ENCODE measurements around the gene NGRN.
A peak's percentile ranks its signal among the peaks of the same experiment; 100 is the strongest.

NGRN gene, protein sequence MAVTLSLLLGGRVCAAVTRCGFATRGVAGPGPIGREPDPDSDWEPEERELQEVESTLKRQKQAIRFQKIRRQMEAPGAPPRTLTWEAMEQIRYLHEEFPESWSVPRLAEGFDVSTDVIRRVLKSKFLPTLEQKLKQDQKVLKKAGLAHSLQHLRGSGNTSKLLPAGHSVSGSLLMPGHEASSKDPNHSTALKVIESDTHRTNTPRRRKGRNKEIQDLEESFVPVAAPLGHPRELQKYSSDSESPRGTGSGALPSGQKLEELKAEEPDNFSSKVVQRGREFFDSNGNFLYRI

GRCh38 chr15:90265271-90266060, at the start of gene NGRN:
NGRN (plus strand) TSS chr15:90265672; CDS start chr15:90265713, 41 bp downstream.
- peak; percentile 93 for DNase-seq (ENCODE audit: low read depth)

- no peak for DNase-seq (ENCODE audit: low read depth)
Observed at GRCh38 chr15:90217671-90218394, 47.6 kb upstream of the NGRN start.

- no peak for DNase-seq (ENCODE audit: low read depth)
Observed at GRCh38 chr15:90219421-90220141, 45.9 kb upstream of the NGRN start.

- DNase-seq (ENCODE audit: low read depth) = peak; percentile 73
Observed at GRCh38 chr15:90221246-90221900, 44.1 kb upstream of the NGRN start.

GRCh38 chr15:90222547-90222946, 42.9 kb upstream of the NGRN start:
- DNase-seq (ENCODE audit: low read depth) = no peak

DNA sequence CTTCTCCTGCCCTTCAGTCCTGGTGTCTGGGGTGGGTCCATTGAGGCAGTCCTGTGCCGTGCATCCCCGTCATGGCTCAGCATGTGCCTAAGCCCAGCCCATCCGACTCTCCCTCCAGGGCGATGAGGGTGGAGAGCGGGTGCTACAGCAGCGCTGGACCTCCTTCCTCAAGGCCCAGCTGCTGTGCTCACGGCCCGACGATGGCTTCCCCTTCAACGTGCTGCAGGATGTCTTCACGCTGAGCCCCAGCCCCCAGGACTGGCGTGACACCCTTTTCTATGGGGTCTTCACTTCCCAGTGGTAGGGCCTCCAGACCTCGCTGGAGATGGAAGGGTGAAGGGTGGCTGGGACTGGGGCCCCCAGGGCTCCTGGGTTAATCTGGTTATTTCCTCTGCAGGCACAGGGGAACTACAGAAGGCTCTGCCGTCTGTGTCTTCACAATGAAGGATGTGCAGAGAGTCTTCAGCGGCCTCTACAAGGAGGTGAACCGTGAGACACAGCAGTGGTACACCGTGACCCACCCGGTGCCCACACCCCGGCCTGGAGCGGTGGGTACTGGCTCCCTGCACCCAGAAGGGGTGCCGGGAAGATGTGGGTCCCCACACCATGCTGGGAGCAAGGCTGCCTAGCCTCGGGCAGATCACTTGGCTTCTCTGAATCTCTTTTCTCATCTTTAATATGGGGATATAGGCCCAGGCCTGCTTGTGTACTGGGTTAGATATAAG, 41.9 kb upstream of the NGRN start:
- no peak for DNase-seq (ENCODE audit: low read depth)

DNA sequence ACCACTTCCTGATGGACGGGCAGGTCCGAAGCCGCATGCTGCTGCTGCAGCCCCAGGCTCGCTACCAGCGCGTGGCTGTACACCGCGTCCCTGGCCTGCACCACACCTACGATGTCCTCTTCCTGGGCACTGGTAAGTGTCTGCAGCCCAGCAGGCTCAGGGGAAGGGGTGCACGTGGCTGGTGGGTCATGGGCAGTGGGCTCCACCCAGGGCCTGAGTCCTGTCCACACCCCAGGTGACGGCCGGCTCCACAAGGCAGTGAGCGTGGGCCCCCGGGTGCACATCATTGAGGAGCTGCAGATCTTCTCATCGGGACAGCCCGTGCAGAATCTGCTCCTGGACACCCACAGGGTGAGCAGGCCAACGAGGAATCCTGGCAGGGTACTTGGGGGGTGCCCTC, 40.4 kb upstream of the NGRN start:
- no peak for DNase-seq (ENCODE audit: low read depth)

DNA sequence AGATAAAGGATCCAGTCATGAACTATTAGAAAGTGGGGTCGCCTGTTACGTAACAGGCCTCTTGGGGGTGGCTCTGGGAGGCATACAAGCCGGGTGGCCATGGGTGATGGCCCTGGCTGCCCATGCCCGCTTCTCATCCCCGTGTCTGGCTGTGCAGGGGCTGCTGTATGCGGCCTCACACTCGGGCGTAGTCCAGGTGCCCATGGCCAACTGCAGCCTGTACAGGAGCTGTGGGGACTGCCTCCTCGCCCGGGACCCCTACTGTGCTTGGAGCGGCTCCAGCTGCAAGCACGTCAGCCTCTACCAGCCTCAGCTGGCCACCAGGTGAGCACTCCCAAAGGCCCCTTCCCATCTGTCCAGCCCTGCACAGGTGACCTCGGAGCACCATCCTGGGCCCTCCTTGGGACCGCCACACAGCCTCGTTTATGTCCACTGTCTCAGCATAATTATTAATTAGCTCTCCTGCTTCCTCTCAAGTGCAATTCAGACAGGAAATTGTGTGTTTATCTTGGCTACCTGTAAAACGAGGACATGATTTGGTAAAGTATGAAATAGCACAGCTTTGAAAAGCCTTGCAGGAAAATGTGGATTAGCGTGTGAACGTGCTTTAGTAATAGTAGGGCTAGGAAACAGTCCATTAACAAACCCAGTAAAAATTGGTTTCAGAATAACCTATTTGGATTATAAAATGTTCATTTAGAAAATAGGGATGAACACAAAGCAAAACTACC, 39.8 kb upstream of the NGRN start:
- DNase-seq (ENCODE audit: low read depth) = no peak

DNA sequence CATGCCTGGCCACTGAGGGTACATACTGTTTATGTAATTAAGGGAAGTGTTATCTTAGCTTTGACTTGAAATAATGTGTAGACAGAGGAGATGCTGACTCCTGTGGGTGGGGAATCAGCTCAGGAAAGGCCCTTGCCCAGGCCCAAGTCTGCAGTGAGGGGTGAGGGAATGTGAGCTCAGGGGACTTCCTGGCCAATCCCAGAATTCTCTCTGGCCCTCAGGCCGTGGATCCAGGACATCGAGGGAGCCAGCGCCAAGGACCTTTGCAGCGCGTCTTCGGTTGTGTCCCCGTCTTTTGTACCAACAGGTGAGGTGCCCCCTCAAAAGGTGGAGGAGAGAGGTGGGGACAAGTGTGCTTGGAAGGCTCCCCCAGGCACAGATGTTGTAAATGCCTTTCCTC, 38.1 kb upstream of the NGRN start:
- no peak for DNase-seq (ENCODE audit: low read depth)

DNA sequence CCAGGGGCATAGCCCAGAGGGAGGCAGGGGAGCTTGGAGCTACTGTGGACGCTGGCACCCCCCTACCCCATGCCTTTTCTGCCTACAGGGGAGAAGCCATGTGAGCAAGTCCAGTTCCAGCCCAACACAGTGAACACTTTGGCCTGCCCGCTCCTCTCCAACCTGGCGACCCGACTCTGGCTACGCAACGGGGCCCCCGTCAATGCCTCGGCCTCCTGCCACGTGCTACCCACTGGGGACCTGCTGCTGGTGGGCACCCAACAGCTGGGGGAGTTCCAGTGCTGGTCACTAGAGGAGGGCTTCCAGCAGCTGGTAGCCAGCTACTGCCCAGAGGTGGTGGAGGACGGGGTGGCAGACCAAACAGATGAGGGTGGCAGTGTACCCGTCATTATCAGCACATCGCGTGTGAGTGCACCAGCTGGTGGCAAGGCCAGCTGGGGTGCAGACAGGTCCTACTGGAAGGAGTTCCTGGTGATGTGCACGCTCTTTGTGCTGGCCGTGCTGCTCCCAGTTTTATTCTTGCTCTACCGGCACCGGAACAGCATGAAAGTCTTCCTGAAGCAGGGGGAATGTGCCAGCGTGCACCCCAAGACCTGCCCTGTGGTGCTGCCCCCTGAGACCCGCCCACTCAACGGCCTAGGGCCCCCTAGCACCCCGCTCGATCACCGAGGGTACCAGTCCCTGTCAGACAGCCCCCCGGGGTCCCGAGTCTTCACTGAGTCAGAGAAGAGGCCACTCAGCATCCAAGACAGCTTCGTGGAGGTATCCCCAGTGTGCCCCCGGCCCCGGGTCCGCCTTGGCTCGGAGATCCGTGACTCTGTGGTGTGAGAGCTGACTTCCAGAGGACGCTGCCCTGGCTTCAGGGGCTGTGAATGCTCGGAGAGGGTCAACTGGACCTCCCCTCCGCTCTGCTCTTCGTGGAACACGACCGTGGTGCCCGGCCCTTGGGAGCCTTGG, 37.4 kb upstream of the NGRN start:
- DNase-seq (ENCODE audit: low read depth) = no peak

DNA sequence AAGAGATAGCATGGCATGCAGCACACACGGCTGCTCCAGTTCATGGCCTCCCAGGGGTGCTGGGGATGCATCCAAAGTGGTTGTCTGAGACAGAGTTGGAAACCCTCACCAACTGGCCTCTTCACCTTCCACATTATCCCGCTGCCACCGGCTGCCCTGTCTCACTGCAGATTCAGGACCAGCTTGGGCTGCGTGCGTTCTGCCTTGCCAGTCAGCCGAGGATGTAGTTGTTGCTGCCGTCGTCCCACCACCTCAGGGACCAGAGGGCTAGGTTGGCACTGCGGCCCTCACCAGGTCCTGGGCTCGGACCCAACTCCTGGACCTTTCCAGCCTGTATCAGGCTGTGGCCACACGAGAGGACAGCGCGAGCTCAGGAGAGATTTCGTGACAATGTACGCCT, 36.5 kb upstream of the NGRN start:
- no peak for DNase-seq (ENCODE audit: low read depth)

DNA sequence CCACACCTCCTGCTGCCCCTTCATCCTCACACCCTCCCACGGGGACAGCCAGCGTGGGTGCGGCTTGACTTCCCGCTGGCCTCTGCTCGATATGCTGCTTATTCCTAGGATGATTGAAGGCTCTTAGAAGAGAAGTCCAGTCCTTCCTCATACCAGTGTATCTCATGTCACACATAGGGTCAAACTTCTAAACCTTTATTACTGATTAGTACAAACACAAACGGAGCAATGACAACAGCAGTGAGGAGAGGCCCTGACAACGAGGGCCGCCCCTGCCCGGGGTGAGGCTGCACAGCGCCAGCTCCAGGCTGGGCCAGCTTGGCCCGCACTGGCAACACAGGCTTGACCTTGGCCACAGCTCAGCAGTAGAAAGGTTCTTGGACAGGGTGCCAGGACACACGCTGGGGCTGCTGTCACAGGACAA, 35.4 kb upstream of the NGRN start:
- no peak for DNase-seq (ENCODE audit: low read depth)

DNA sequence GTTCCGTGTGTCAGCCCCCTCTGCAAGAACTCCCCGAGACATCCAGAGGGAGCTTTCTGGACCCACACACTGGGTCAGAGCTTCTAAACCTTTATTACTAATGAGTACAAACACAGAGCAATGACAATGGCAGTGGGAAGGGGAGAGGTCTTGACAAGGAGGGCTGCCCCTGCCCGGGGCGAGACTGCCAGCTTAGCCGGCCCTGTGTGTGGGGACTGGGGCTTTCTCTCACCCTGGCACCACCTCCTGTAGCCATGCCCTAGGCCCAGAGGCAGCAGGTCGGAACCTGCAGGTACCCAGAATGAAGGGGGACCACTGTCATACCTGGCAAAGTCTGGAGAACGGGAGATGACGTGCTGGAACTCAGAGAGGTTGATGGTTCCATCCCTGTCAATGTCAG, 34.9 kb upstream of the NGRN start:
- no peak for DNase-seq (ENCODE audit: low read depth)

GRCh38 chr15:90231028-90232017, 34.1 kb upstream of the NGRN start:
- no peak for DNase-seq (ENCODE audit: low read depth)

GRCh38 chr15:90232196-90232595, 33.3 kb upstream of the NGRN start:
- no peak for DNase-seq (ENCODE audit: low read depth)

DNA sequence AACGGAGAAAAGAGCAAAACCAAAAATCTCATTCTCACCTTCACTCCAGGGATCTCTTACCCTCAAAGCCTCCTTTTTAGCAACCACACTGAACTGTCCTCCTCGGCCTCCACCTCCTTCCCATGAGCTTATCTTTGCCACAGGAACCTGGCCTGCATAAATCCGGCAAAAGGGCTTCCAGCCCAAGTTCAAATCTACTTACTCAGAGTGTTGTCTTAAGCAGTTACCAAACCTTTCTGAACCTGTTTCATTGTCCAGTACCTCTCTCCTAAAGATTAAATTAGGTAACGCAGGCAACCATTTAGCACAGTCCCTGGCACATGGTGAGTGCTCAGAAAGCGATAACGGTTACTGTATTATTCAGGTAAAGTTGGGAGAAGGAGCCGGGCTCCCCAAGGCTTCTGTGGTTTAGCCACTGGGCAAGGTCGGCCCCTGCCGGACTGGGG, 32.5 kb upstream of the NGRN start:
- peak; percentile 39 for DNase-seq (ENCODE audit: low read depth)

DNA sequence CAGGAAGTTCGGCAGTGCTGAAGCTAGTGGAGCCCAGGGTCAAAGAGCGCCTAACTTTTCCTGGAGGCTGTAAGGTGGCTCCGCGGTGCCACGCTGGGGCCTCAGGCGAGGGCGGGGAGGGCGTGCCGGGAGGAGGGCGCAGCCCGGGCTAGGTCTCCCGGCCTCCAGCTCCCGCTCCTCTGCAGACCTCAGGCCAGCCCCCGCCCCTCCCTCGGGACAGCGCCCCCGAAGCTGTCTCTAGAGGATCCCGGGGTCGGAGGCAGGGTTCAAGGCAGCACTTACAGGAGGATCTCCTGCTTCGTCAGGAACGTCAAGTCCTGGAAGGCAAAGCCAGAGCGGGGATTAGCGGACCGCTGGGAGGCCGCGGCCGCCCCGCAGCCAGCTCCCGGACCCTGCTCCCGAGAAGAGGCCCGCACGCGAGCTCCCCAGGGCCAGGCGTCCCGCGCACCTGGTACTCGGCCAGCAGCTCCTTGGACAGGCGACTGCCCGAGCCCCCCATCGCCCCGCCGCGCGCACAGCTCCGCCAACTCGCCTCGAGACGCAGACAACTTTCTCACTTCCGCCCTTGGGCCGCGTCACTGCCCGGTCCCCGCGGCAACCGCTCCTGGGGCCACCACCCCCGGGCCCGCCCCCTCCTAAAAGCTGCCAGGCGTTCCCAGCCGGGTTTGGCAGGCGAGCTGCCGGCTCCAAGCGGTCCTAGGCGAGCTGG, 31.9 kb upstream of the NGRN start, which contains the start of gene CIB1:
Gene CIB1, minus strand, starts transcription at position 555 of the 709 bp plus-strand sequence. Its CDS starts 56 bp downstream, at position 499.
- DNase-seq (ENCODE audit: low read depth) = peak; percentile 97
